HEK293T (cell line): ENCODE results near the gene MRPL27.
A peak's percentile ranks its signal among the peaks of the same experiment; 100 is the strongest.

Experiments
- BHLHE40 ChIP-seq: fragments of 450-650 bp; IDR thresholded peaks from 2 replicates; pipeline ENCODE4 v1.6.1; 2016; ENCODE audit warnings: mild to moderate bottlenecking, moderate library complexity, borderline replicate concordance
- FOXA1 ChIP-seq: fragments of 450-650 bp; IDR thresholded peaks from 2 replicates; pipeline ENCODE4 v1.6.1; 2016; ENCODE audit warnings: mild to moderate bottlenecking
- FOXK2 ChIP-seq: fragments of 450-650 bp; IDR thresholded peaks from 2 replicates; pipeline ENCODE4 v1.6.1; 2016; ENCODE audit warnings: mild to moderate bottlenecking
- FOXM1 ChIP-seq: fragments of 450-650 bp; IDR thresholded peaks from 2 replicates; pipeline ENCODE4 v1.6.1; 2017; ENCODE audit warnings: mild to moderate bottlenecking, borderline replicate concordance
- HDGF ChIP-seq: fragments of 450-650 bp; IDR thresholded peaks from 2 replicates; pipeline ENCODE4 v1.6.1; 2017; ENCODE audit warnings: antibody characterized with exemption, borderline replicate concordance
- L3MBTL2 ChIP-seq: fragments of 450-650 bp; conservative IDR thresholded peaks from 2 replicates; pipeline ENCODE4 v1.6.1; 2016; ENCODE audit warnings: mild to moderate bottlenecking
- LEF1 ChIP-seq: fragments of 450-650 bp; IDR thresholded peaks from 2 replicates; pipeline ENCODE4 v1.6.1; 2017; ENCODE audit warnings: mild to moderate bottlenecking, borderline replicate concordance
- SP1 ChIP-seq: fragments of 450-650 bp; IDR thresholded peaks from 2 replicates; pipeline ENCODE4 v1.6.1; 2017
- SUZ12 ChIP-seq: fragments of 450-650 bp; IDR thresholded peaks from 2 replicates; pipeline ENCODE4 v1.6.1; 2016; ENCODE audit warnings: mild to moderate bottlenecking
- TARDBP ChIP-seq: fragments of 450-650 bp; IDR thresholded peaks from 2 replicates; pipeline ENCODE4 v1.6.1; 2016
- ZNF384 ChIP-seq: fragments of 450-650 bp; IDR thresholded peaks from 2 replicates; pipeline ENCODE4 v1.6.1; 2016
- TF ChIP-seq, protein P1 (sequence below): fragments of 450-650 bp; IDR thresholded peaks from 2 replicates; pipeline ENCODE4 v1.6.1; 2016

DNA sequence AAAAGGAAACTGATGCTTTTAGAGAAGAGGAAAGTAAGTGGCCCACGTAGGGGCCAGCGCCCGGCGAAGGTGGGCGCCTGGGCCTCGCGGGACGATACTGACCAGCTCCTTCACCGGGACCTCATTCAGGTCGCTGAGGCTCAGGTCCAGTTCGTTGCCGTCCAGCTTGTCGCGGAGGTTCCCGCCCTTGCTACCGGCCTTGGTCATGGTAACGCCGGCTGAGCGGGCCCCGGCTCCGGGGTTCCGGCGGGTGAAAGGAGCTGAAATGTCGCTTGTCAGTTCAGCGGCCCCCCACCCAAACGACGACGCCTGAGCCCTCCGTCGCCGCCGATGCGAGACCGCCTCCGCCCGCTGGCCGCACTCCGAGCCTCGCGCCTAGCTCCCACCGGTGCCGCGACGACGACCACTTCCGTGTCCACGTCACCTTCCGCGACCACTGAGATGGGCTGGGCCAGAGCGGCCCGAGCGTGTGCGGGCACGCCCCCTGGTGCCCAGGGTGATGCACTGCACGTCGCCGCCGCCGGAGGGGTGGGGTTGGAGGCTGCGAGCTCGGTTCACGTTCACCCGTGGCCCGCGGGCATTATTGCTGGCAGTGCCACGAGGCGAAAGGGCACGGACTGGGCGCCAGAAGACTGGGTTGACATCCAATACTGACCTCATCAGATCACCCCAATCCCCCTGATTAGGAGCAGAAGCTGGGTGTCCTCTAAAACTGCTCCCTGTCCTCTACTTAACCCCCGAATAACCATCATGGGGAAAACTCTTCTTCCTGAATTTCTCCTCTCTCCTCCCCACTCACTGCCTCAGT, 24.3 kb upstream of the MRPL27 start, which contains the start of gene LRRC59:
- TF ChIP-seq FOXM1 (no peak), SP1 (no peak), LEF1 (no peak), FOXA1 (no peak), BHLHE40 (no peak), FOXK2 (no peak), HDGF (no peak), TARDBP (peak; percentile 89), SUZ12 (no peak), ZNF384 (no peak), L3MBTL2 (peak; percentile 95)
- TF ChIP-seq, protein P1, sequence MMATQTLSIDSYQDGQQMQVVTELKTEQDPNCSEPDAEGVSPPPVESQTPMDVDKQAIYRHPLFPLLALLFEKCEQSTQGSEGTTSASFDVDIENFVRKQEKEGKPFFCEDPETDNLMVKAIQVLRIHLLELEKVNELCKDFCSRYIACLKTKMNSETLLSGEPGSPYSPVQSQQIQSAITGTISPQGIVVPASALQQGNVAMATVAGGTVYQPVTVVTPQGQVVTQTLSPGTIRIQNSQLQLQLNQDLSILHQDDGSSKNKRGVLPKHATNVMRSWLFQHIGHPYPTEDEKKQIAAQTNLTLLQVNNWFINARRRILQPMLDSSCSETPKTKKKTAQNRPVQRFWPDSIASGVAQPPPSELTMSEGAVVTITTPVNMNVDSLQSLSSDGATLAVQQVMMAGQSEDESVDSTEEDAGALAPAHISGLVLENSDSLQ, result no peak
